GDM1 (cell line): ENCODE measurements around the gene MARCHF5.
"Not testable (repeated sequence)": the region's sequence is repeated elsewhere in the genome, so short reads cannot be mapped to it uniquely, and the experiment has no call there.

Source experiments
- DNase-seq: peaks from one replicate; lab custom pipeline; 2025; lab: John Stamatoyannopoulos, UW

The MARCHF5 gene

DNA sequence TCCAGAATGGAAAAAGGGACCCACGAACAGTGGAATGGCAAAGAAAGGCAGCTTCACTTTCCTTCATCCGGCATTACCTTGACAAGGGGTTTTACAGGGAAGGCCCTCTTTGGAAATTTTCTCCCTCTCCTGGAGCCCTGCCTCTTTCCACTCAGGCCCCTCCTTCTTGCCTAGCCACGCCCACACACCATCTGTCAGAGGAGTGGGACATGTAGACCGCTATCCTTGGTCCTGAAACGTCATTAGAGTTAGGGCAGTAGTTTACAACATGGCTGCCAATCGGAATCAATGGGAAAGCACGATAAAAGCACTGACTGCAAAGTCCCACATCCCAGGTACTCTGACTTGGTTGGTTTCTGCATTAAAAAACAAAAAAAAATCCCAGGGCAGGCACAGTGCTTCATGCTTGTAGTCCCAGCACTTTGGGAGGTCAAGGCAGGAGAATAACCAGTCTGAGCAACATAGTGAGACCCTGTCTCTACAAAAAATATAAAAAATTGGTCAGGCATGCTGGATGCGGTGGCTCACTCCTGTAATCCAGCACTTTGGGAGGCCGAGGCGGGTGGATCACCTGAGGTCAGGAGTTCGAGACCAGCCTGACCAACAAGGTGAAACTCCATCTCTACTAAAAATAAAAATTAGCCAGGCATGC, 96.4 kb downstream of the MARCHF5 start:
- peak; percentile 45 for DNase-seq

DNA sequence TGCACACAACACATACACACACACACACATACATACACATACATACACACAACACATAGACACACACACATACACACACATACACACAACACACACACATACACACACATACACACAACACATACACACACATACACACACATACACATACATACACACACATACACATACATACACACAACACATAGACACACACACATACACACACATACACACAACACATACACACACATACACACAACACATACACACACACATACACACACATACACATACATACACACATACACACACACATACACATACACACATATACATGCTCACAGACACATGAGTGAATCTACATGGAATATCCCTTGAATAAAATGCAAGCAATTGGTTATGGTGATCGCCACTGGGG, 102.2 kb downstream of the MARCHF5 start:
- DNase-seq: not testable (repeated sequence)

DNA sequence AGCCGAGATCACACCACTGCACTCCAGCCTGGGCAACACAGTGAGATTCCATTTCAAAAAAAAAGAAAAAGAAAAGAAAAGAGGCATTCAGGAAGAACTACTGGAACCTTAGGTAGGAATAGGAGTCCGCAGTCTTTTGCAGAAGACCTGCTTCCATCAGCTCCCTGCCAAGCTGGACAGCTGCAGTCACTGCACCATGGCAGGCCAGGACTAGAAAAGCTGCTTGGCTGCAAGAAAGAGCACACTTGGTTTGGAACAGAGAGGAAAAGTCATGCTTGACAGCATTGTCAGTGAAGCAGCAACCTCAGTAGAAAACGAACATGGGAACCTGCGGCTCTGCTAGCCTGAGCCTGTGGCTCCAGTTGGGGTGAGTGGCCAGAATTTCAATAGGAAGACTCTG, 104.3 kb downstream of the MARCHF5 start:
- DNase-seq: no peak

GRCh38 chr10:92402234-92402633, 111.3 kb downstream of the MARCHF5 start:
- not testable (repeated sequence) for DNase-seq
